Effector memory CD8-positive, alpha-beta T cell (primary cell): ENCODE results near the gene TAC3.
"Not testable (repeated sequence)": the region's sequence is repeated elsewhere in the genome, so short reads cannot be mapped to it uniquely, and the experiment has no call there.

Experiments used
- ATAC-seq: fragments of 150-1000 bp; cut with Tn5 transposase; replicated peaks from 2 replicates; pipeline ENCODE4 v1.10.0; 2021; ENCODE audit warnings: mild to moderate bottlenecking, moderate library complexity
- DNase-seq, 3 experiments: peaks; one replicate each; pipeline ENCODE4 v3.0.0; 2021
- H3K27ac Mint-ChIP-seq, 2 donors: one replicate each; pipeline ENCODE4 v1.8.0; 2022; ENCODE audit warnings: mild to moderate bottlenecking in 2 of 2, mixed read lengths in 2 of 2, moderate library complexity in 2 of 2
- H3K27me3 Mint-ChIP-seq, 2 donors: one replicate each; pipeline ENCODE4 v1.8.0; 2022; ENCODE audit warnings: mixed read lengths in 2 of 2
- H3K36me3 Mint-ChIP-seq: one replicate; pipeline ENCODE4 v1.8.0; 2022; ENCODE audit warnings: mild to moderate bottlenecking, moderate library complexity, mixed read lengths; ENCODE audit not compliant: insufficient read depth
- H3K4me1 Mint-ChIP-seq, 2 donors: one replicate each; pipeline ENCODE4 v1.8.0; 2022; ENCODE audit warnings: low read depth in 2 of 2, mixed read lengths in 2 of 2
- H3K4me3 Mint-ChIP-seq, 2 donors: one replicate each; pipeline ENCODE4 v1.8.0; 2022; ENCODE audit warnings: mild to moderate bottlenecking in 2 of 2, mixed read lengths in 2 of 2, moderate library complexity in 2 of 2
- H3K9me3 Mint-ChIP-seq, 2 donors: one replicate each; pipeline ENCODE4 v1.8.0; 2022; ENCODE audit warnings: mixed read lengths in 2 of 2

TAC3 gene

GRCh38 chr12:56995201-56995929 lies 21.0 kb downstream of the TAC3 start:
- DNase-seq: no peak
- Mint-ChIP-seq H3K27ac (no peak overlapping the region), H3K36me3 (peaks cover 3% of the 10 kb centered on the region), H3K27me3 (no peaks in the 10 kb centered on the region), H3K9me3 (no peaks in the 10 kb centered on the region), H3K4me1 (peaks cover 7 to 18% of the 10 kb centered on the region in 2 donors), H3K4me3 (no peak overlapping the region)
- ATAC-seq: no peak

DNA sequence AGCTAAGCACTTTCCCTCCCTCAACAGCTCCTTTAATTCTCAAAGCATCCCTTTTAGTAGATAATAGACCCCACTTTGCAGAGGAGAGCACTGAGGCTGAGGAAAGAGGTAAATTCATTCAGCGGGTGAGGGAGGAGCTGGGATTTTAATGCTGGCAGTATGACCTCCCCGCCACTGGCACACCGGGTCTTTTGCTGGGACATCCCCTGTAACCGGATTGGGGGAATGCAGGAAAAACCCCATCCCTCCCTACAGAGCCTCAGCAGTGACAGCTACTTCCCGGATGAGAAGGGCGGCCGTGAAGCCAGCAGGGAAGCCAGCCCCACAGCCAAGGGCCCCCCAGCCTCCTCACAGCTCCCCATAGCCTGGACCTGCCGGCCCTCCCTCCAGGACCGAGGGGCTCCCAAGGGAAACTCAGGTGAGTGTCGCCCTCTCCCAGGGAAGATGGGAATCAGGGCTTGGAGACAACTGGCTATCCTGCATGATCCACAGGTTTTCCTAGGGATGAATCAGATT lies 22.0 kb downstream of the TAC3 start:
- H3K27ac Mint-ChIP-seq: no peak overlapping the region
- H3K4me3 Mint-ChIP-seq: no peak overlapping the region
- no peak for DNase-seq
- ATAC-seq: no peak
- H3K27me3 Mint-ChIP-seq: no peaks in the 10 kb centered on the region
- H3K9me3 Mint-ChIP-seq: no peaks in the 10 kb centered on the region
- peaks cover 7 to 13% of the 10 kb centered on the region in 2 donors for H3K4me1 Mint-ChIP-seq
- peaks cover 3% of the 10 kb centered on the region for H3K36me3 Mint-ChIP-seq

DNA sequence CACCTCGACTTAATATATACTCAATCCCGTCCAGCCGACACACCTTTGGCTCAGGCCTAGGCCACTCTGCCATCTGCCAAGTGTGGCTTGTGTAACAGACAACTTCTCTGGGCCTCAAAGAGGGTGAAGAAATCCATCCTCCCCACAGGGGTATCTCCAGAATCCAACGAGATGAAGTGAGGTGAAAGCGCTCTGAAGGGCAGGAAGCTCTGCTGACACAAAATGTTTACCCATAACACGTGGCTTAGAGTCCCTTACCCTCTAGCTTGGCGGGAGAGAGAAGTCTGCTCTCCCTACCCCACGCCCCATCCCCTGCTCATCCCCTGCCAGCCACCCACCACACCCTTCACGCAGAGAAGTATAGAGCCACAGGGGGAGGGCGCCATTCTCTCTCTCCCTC lies 23.0 kb downstream of the TAC3 start:
- no peaks in the 10 kb centered on the region for H3K9me3 Mint-ChIP-seq
- peaks cover 3% of the 10 kb centered on the region for H3K36me3 Mint-ChIP-seq
- H3K27me3 Mint-ChIP-seq: no peaks in the 10 kb centered on the region
- ATAC-seq: no peak
- DNase-seq: no peak
- peaks cover 2 to 4% of the 10 kb centered on the region in 2 donors for H3K4me1 Mint-ChIP-seq
- no peak overlapping the region for H3K27ac Mint-ChIP-seq
- H3K4me3 Mint-ChIP-seq: no peak overlapping the region

DNA sequence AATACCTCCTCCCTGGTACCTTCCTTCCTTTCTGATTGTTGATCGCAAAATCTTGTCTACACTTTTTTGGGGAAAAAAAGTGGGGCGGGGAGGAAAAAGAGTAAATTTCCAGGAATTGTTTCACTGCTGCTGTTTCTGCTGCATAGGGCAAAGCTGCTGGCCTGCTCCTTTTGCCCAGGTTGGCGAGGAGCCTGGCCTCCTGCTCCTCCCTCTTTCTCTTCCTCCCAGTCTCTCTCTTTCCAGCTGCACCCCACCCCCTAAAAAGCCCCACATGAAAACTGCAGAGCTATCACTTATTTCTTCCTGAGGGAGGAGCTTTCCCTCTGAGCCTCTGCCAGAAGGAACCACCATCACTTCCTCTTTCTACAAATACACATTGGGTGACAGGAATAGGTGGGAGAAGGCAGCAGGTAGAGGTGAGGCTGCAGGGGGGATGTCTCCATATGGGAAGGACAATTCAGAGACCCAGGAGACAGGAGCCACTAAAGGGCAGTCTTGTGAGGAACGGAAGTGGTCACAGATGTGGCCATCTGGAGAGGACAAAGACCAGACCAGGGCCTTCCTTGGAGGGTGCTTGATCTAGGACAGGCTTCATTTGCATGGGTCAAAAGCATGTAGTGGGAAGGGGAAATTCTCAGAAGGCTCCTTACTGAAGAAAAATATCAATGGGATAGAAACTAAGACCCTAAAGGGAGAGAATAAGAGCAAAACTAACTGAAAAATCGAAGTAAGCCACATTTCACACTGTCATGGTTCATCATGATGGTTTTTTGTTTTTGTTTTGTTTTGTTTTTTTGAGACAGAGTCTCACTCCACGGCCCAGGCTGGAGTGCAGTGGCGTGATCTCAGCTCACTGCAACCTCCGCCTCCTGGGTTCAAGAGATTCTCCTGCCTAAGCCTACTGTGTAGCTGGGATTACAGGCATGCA lies 24.7 kb downstream of the TAC3 start:
- ATAC-seq (no peak), DNase-seq (no peak)
- Mint-ChIP-seq H3K9me3 (no peaks in the 10 kb centered on the region), H3K27ac (peak overlapping the region in 1 of 2 donors; percentile 33), H3K27me3 (no peaks in the 10 kb centered on the region), H3K4me3 (no peak overlapping the region), H3K36me3 (peaks cover 4% of the 10 kb centered on the region), H3K4me1 (peaks cover 6 to 8% of the 10 kb centered on the region in 2 donors)

DNA sequence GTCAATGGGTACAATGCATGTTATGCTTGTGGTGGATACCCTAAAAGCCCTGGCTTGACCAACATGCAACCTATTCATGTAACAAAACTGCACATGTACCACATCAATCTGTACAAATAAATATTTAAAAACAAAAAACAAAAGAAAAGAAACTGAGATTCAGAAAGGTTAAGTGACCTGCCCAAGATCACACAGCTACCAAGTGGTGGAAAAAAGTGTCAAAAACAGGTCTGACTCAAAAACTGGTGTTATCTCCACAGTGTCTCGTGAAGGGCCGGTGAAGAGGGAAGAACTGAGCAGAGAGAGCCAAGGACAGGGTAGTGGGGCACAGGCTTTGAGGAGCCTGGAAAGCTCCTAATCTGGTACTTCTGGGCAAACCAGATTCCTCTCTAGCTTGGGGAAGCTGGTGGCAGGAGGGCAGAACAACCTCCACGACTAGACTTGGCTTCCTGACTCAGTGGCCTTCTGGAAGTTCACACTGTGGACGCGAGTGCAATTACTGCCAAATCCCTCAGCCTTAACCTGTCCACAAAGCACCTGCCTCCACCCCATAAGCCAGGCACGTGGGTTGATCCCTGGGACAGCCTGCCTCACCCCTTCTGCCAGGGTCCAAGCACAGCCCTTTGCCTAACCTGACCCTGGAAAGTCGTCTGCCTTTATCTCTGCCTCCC lies 25.5 kb downstream of the TAC3 start:
- peak overlapping the region; percentile 33 to 47 for H3K27ac Mint-ChIP-seq
- no peak overlapping the region for H3K4me3 Mint-ChIP-seq
- no peak for ATAC-seq

DNA sequence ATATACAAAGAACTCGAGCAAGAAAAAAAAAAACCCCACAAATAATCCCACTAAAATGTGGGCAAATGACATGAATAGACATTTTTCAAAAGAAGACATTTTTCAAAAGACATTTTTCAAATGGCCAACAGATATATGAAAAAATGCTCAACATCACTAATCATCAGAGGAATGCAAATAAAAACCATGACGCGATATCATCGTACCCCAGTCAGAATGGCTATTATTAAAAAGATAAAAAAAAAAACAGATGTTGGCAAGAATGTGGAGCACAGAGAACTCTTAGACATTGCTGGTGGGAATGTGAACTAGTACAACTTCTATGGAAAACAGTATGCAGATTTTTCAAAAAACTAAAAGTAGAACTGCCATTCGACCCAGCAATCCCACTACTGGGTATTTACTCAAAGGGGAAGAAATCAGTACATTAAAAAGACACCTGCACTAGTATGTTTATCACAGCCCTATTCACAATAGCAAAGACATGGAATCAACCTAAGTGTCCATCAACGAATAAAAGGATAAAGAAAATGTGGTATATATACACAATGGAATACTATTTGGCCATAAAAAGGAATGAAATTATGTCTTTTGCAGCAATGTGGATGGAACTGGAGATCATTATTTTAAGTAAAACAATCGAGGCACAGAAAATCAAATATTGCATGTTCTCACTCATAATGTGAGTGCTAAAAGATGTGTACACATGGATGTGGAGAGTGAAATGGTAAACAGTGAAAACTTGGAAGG lies 26.3 kb downstream of the TAC3 start:
- H3K27ac Mint-ChIP-seq: peak overlapping the region in 1 of 2 donors; percentile 47
- no peaks in the 10 kb centered on the region for H3K27me3 Mint-ChIP-seq
- peaks cover 4% of the 10 kb centered on the region for H3K36me3 Mint-ChIP-seq
- H3K4me1 Mint-ChIP-seq: peaks cover 6 to 8% of the 10 kb centered on the region in 2 donors
- no peak overlapping the region for H3K4me3 Mint-ChIP-seq
- ATAC-seq (no peak), DNase-seq (no peak)
- H3K9me3 Mint-ChIP-seq: no peaks in the 10 kb centered on the region

More for the DNA sequence above, 25.5 kb downstream of the TAC3 start:
- H3K9me3 Mint-ChIP-seq: no peaks in the 10 kb centered on the region
- no peak for DNase-seq
- no peaks in the 10 kb centered on the region for H3K27me3 Mint-ChIP-seq
- H3K36me3 Mint-ChIP-seq: peaks cover 4% of the 10 kb centered on the region
- H3K4me1 Mint-ChIP-seq: peaks cover 6 to 8% of the 10 kb centered on the region in 2 donors

- Mint-ChIP-seq H3K27me3 (no peaks in the 10 kb centered on the region), H3K36me3 (peaks cover 4% of the 10 kb centered on the region), H3K27ac (no peak overlapping the region), H3K4me1 (peaks cover 6 to 8% of the 10 kb centered on the region in 2 donors), H3K4me3 (no peak overlapping the region), H3K9me3 (no peaks in the 10 kb centered on the region)
- no peak for DNase-seq
- no peak for ATAC-seq
These were observed 28.1 kb downstream of the TAC3 start for GRCh38 chr12:56988207-56988739.

DNA sequence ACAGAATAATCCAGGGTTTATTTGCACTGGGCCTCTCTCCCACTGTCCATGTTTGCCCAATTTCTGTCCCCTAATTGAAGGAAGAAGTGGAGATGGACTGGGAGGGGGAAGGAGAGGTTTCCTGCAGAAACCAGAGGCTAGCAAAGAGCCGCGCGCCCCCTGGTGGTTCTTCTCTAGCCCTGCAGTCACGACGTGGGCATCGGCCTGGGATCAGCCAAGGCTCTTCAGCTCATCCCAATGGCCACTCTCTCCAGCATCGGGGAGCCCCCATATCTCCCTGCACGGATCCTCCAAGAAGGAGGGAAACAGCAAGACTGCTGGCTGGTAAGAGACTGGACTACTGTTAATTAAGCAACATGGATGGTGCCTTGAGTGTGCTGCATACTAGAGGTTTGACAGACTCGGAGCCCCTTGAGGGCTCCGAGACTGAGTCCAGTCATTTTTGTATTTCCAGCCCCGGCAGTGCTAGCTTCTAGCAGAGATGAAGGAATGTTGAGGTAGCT lies 28.7 kb downstream of the TAC3 start:
- H3K36me3 Mint-ChIP-seq: peaks cover 4% of the 10 kb centered on the region
- peak; percentile 68 to 71 (median 69) for DNase-seq
- peak overlapping the region in 1 of 2 donors; percentile 31 for H3K27ac Mint-ChIP-seq
- H3K9me3 Mint-ChIP-seq: no peaks in the 10 kb centered on the region
- H3K4me1 Mint-ChIP-seq: peaks cover 6 to 8% of the 10 kb centered on the region in 2 donors
- no peak overlapping the region for H3K4me3 Mint-ChIP-seq
- no peaks in the 10 kb centered on the region for H3K27me3 Mint-ChIP-seq
- ATAC-seq: peak; percentile 80

DNA sequence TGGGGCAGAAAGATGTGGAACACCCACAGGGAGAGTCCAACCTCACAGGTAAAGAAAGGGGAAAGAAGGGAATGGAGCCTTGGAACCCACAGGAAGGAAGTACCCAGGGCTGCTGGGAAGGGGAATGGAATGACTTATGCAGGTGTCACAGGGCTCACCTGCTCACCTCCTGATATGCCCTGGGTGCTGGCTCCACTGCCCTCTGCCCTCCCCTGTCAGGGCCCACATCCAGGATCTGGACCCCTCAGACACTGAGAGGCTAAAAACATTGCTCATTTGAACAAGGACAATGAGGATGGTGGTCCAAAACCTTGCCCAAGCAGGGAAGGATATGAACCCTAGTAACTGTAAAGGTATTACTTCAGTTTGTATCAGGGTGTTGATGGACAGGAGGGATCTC lies 29.3 kb downstream of the TAC3 start:
- DNase-seq (no peak), ATAC-seq (no peak)
- no peaks in the 10 kb centered on the region for H3K9me3 Mint-ChIP-seq
- H3K27ac Mint-ChIP-seq: no peak overlapping the region
- H3K4me1 Mint-ChIP-seq: peaks cover 6 to 8% of the 10 kb centered on the region in 2 donors
- peaks cover 4% of the 10 kb centered on the region for H3K36me3 Mint-ChIP-seq
- H3K27me3 Mint-ChIP-seq: no peaks in the 10 kb centered on the region
- H3K4me3 Mint-ChIP-seq: no peak overlapping the region

- not testable (repeated sequence) for H3K27ac Mint-ChIP-seq, H3K9me3 Mint-ChIP-seq, H3K4me1 Mint-ChIP-seq, H3K27me3 Mint-ChIP-seq, H3K4me3 Mint-ChIP-seq, ATAC-seq, H3K36me3 Mint-ChIP-seq, DNase-seq
These were observed 30.6 kb downstream of the TAC3 start for GRCh38 chr12:56985714-56986113.

GRCh38 chr12:56983386-56983785 lies 32.9 kb downstream of the TAC3 start:
- peaks cover 4% of the 10 kb centered on the region for H3K36me3 Mint-ChIP-seq

DNA sequence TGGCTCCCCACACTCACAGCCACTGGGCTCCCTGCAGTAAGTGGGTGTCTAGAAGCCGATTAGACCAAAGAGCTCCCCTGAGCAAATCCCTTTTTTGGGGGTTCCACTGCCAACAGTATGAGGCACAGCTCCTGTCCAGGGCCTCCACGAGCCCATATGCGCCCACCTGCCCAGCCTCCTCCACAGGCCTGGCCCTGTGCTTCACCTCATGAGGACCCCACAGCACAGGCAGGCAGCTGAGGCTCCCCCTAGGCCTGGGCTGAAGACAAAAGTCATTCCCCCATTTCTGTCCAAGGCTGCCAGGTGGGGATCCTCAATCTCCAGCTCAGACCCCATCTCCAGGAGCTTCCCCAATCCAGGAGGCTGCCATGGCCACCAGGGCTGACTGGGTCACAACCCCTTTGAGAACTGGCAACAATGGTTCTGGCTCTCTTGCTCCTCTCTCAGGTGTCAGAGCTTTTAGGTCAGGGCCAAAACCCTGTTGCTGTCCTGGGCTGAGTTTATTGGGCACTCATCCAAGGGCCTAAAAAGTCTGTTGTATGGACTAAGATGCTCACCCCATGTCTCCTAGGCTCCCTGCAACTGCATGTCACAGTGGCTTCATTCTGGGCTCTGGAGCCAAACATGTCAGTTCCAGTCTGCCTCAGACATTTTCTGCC lies 33.6 kb downstream of the TAC3 start:
- H3K27me3 Mint-ChIP-seq, H3K4me3 Mint-ChIP-seq, H3K27ac Mint-ChIP-seq, H3K36me3 Mint-ChIP-seq, ATAC-seq, H3K9me3 Mint-ChIP-seq, DNase-seq, H3K4me1 Mint-ChIP-seq: not testable (repeated sequence)

More at GRCh38 chr12:56983386-56983785, 32.9 kb downstream of the TAC3 start:
- Mint-ChIP-seq H3K4me3 (no peak overlapping the region), H3K4me1 (peaks cover 6 to 8% of the 10 kb centered on the region in 2 donors), H3K9me3 (no peaks in the 10 kb centered on the region), H3K27me3 (no peaks in the 10 kb centered on the region), H3K27ac (no peak overlapping the region)
- ATAC-seq (no peak), DNase-seq (no peak)
